SU-DHL-6 (cell line): Measurements from ENCODE around the gene PI4KA.
"Not testable (repeated sequence)": the region's sequence is repeated elsewhere in the genome, so short reads cannot be mapped to it uniquely, and the experiment has no call there.

Source experiments
- EZH2phosphoT487 ChIP-seq: fragments of 200-600 bp; sonication (generic), shearing (Covaris generic); conservative IDR thresholded peaks from 2 replicates; pipeline ENCODE4 v1.6.1; 2018; ENCODE audit warnings: mild to moderate bottlenecking, antibody characterized with exemption, low read length, moderate library complexity, mixed read lengths
- TF ChIP-seq, protein P1 (sequence below): fragments of 200-600 bp; sonication (generic); IDR thresholded peaks from one replicate; pipeline ENCODE4 v1.5.1; 2017; ENCODE audit warnings: antibody characterized with exemption, mild to moderate bottlenecking, low read length, moderate library complexity; ENCODE audit not compliant: insufficient read depth, poor library complexity, severe bottlenecking

DNA sequence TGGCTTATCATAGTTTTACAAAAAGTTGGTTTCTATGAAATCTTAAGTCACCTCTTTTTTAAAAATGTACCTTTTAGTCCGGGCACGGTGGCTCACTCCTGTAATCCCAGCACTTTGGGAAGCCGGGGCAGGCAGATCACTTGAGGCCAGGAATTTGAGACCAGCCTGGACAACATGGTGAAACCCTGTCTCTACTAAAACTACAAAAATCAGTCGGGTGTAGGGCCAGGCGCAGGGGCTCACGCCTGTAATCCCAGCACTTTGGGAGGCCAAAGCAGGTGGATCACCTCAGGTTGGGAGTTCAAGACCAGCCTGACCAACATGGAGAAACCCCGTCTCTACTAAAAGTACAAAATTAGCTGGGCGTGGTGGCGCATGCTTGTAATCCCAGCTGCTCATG lies 158.8 kb downstream of the PI4KA start:
- TF ChIP-seq, protein P1, sequence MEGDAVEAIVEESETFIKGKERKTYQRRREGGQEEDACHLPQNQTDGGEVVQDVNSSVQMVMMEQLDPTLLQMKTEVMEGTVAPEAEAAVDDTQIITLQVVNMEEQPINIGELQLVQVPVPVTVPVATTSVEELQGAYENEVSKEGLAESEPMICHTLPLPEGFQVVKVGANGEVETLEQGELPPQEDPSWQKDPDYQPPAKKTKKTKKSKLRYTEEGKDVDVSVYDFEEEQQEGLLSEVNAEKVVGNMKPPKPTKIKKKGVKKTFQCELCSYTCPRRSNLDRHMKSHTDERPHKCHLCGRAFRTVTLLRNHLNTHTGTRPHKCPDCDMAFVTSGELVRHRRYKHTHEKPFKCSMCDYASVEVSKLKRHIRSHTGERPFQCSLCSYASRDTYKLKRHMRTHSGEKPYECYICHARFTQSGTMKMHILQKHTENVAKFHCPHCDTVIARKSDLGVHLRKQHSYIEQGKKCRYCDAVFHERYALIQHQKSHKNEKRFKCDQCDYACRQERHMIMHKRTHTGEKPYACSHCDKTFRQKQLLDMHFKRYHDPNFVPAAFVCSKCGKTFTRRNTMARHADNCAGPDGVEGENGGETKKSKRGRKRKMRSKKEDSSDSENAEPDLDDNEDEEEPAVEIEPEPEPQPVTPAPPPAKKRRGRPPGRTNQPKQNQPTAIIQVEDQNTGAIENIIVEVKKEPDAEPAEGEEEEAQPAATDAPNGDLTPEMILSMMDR: not testable (repeated sequence)
- TF ChIP-seq EZH2phosphoT487: not testable (repeated sequence)
